Measurements from ENCODE around the gene EMILIN1.

EMILIN1 gene

GRCh38 chr2:27084297-27085061 is 6.1 kb downstream of the EMILIN1 start:
- no peak for DNase-seq (ENCODE audit: low read depth)
- no peak overlapping the region for H3K4me3 ChIP-seq (ENCODE audit: control insufficient read depth, low read depth, low read length)
- TF ChIP-seq, protein P1, sequence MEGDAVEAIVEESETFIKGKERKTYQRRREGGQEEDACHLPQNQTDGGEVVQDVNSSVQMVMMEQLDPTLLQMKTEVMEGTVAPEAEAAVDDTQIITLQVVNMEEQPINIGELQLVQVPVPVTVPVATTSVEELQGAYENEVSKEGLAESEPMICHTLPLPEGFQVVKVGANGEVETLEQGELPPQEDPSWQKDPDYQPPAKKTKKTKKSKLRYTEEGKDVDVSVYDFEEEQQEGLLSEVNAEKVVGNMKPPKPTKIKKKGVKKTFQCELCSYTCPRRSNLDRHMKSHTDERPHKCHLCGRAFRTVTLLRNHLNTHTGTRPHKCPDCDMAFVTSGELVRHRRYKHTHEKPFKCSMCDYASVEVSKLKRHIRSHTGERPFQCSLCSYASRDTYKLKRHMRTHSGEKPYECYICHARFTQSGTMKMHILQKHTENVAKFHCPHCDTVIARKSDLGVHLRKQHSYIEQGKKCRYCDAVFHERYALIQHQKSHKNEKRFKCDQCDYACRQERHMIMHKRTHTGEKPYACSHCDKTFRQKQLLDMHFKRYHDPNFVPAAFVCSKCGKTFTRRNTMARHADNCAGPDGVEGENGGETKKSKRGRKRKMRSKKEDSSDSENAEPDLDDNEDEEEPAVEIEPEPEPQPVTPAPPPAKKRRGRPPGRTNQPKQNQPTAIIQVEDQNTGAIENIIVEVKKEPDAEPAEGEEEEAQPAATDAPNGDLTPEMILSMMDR (IDR thresholded peaks at IDR 0.05; ENCODE audit: control insufficient read depth, insufficient read depth, low read depth, low read length, missing control alignments) = no peak

DNA sequence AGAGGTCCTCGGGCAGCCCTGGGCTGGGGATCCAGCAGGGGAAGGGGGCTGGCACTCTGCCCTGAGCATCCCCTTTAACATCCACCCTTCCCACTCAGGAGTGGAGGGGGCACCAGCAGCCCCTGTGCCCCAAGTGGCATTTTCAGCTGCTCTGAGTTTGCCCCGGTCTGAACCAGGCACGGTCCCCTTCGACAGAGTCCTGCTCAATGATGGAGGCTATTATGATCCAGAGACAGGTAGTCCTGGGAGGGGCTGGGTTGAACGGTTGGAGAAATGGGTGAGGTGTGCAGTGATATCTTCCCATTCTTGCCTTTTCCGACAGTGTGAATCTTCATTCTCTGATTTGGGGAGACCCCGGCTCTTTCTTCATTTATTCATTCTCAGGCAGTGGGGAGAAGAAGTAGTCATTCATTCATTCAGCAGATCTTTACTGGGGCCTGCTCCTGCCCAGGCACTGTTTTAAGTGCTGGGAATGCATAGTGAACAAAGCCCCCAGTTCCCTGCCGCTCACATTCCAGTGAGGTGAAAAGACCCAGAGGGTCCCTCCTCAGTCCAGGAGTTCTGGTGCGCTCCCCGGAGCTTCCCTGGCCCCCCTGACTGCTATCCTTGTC is 6.8 kb downstream of the EMILIN1 start:
- TF ChIP-seq, protein P1 (IDR thresholded peaks at IDR 0.05; ENCODE audit: control insufficient read depth, insufficient read depth, low read depth, low read length, missing control alignments) = no peak

GRCh38 chr2:27085673-27086089 is 7.3 kb downstream of the EMILIN1 start:
- peak overlapping the region; percentile 53 for H3K4me3 ChIP-seq (ENCODE audit: control insufficient read depth, low read depth, low read length)
- DNase-seq (ENCODE audit: low read depth) = no peak

More for the DNA sequence above, 6.8 kb downstream of the EMILIN1 start:
- no peak for DNase-seq (ENCODE audit: low read depth)
- H3K4me3 ChIP-seq (ENCODE audit: control insufficient read depth, low read depth, low read length) = no peak overlapping the region

DNA sequence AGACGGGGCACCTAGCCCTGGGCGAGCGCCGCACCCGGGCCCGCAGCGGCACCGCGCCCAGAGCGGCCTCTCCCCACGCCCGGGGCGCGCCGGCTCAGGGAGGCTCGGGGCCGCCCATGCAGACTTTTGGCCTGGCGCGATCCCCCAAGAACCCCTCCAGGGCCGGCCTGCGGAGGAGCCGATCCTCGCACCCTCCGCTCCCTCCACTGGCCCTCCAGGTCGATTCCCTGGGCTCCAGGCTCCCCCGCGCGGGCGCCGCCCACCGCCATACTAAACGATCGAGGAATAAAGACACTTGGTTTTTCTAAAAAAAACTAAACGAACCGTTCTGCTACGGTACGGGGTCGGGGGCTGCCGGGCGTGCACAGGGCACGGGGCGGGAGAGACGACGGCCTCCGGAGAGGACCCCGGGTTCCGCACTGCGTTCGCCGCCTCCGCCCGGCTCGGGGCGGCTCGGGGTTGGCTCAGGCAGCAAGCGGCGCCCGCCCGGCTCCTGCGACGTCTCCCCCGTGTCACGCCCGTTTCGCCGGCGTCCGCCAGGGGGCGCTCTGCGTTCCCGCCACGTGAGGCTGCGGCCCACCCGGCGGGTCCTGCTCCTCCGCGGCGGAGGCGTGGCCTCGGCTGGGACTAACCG is 7.8 kb downstream of the EMILIN1 start:
- peak overlapping the region; percentile 53 for H3K4me3 ChIP-seq (ENCODE audit: control insufficient read depth, low read depth, low read length)
- DNase-seq (ENCODE audit: low read depth) = peak; percentile 44
- TF ChIP-seq, protein P1 (IDR thresholded peaks at IDR 0.05; ENCODE audit: control insufficient read depth, insufficient read depth, low read depth, low read length, missing control alignments) = peak; percentile 67

More at GRCh38 chr2:27085673-27086089, 7.3 kb downstream of the EMILIN1 start:
- TF ChIP-seq, protein P1 (IDR thresholded peaks at IDR 0.05; ENCODE audit: control insufficient read depth, insufficient read depth, low read depth, low read length, missing control alignments) = peak; percentile 55

- TF ChIP-seq, protein P1 (IDR thresholded peaks at IDR 0.05; ENCODE audit: control insufficient read depth, insufficient read depth, low read depth, low read length, missing control alignments) = no peak
- H3K4me3 ChIP-seq (ENCODE audit: control insufficient read depth, low read depth, low read length) = peak within 1 kb of the TSS; percentile 53
- DNase-seq (ENCODE audit: low read depth) = no peak
These were observed 8.5 kb downstream of the EMILIN1 start, which contains the start of gene KHK for GRCh38 chr2:27086724-27087593. KHK (plus strand) TSS chr2:27086772; CDS start chr2:27087260, 488 bp downstream.
